ENCODE measurements around the gene RBM6.

The RBM6 gene

GRCh38 chr3:49939858-49940666 lies at the start of gene RBM6:
RBM6 (plus strand) TSS chr3:49940150; CDS start chr3:49962642, 22,492 bp downstream.
- Histone ChIP-seq H3K27me3 (ENCODE audit: insufficient read depth, insufficient read length) (no peaks in the 10 kb centered on the region), H3K4me1 (ENCODE audit: insufficient read depth, insufficient read length) (peaks cover 1% of the 10 kb centered on the region), H3K36me3 (ENCODE audit: insufficient read depth, insufficient read length, low read length) (peaks cover 21% of the 10 kb centered on the region), H3K4me3 (ENCODE audit: insufficient read length, low read depth) (peak within 1 kb of the TSS; percentile 96), H3K9me3 (ENCODE audit: insufficient read depth, low read length) (no peaks in the 10 kb centered on the region), H3K9ac (ENCODE audit: insufficient read length, low read depth) (peak within 1 kb of the TSS; percentile 99)
- TF ChIP-seq ZNF274 (IDR thresholded peaks at IDR 0.05; ENCODE audit: low read depth, low read length), result no peak
- peak; percentile 98 for DNase-seq (ENCODE audit: low read depth, low spot score)

- no peaks in the 10 kb centered on the region for H3K36me3 ChIP-seq (ENCODE audit: insufficient read depth, insufficient read length, low read length)
- H3K9ac ChIP-seq (ENCODE audit: insufficient read length, low read depth), result no peak overlapping the region
- H3K4me1 ChIP-seq (ENCODE audit: insufficient read depth, insufficient read length), result no peaks in the 10 kb centered on the region
- no peak for DNase-seq (ENCODE audit: low read depth, low spot score)
- H3K4me3 ChIP-seq (ENCODE audit: insufficient read length, low read depth), result no peak overlapping the region
- no peaks in the 10 kb centered on the region for H3K9me3 ChIP-seq (ENCODE audit: insufficient read depth, low read length)
- H3K27me3 ChIP-seq (ENCODE audit: insufficient read depth, insufficient read length), result no peaks in the 10 kb centered on the region
- TF ChIP-seq YY1 (IDR thresholded peaks at IDR 0.05; ENCODE audit: insufficient read depth, insufficient read length) (no peak), ZNF274 (IDR thresholded peaks at IDR 0.05; ENCODE audit: low read depth, low read length) (no peak), SUZ12 (IDR thresholded peaks at IDR 0.05; ENCODE audit: extremely low read depth, insufficient read depth, insufficient read length) (no peak)
Measured at GRCh38 chr3:49895791-49896190, 44.2 kb upstream of the RBM6 start.

GRCh38 chr3:49896345-49896744 lies 43.6 kb upstream of the RBM6 start:
- H3K9me3 ChIP-seq (ENCODE audit: insufficient read depth, low read length), result no peaks in the 10 kb centered on the region
- TF ChIP-seq ZNF274 (IDR thresholded peaks at IDR 0.05; ENCODE audit: low read depth, low read length), result no peak
- TF ChIP-seq YY1 (IDR thresholded peaks at IDR 0.05; ENCODE audit: insufficient read depth, insufficient read length), result no peak
- no peak for TF ChIP-seq SUZ12 (IDR thresholded peaks at IDR 0.05; ENCODE audit: extremely low read depth, insufficient read depth, insufficient read length)
- H3K9ac ChIP-seq (ENCODE audit: insufficient read length, low read depth), result no peak overlapping the region
- no peak overlapping the region for H3K4me3 ChIP-seq (ENCODE audit: insufficient read length, low read depth)
- no peaks in the 10 kb centered on the region for H3K4me1 ChIP-seq (ENCODE audit: insufficient read depth, insufficient read length)
- no peaks in the 10 kb centered on the region for H3K36me3 ChIP-seq (ENCODE audit: insufficient read depth, insufficient read length, low read length)
- no peak for DNase-seq (ENCODE audit: low read depth, low spot score)
- no peaks in the 10 kb centered on the region for H3K27me3 ChIP-seq (ENCODE audit: insufficient read depth, insufficient read length)

GRCh38 chr3:49898991-49899390 lies 41.0 kb upstream of the RBM6 start:
- no peak for DNase-seq (ENCODE audit: low read depth, low spot score)
- H3K9ac ChIP-seq (ENCODE audit: insufficient read length, low read depth), result no peak overlapping the region
- TF ChIP-seq ZNF274 (IDR thresholded peaks at IDR 0.05; ENCODE audit: low read depth, low read length) (no peak), YY1 (IDR thresholded peaks at IDR 0.05; ENCODE audit: insufficient read depth, insufficient read length) (no peak), SUZ12 (IDR thresholded peaks at IDR 0.05; ENCODE audit: extremely low read depth, insufficient read depth, insufficient read length) (no peak)

GRCh38 chr3:49899815-49900214 lies 40.1 kb upstream of the RBM6 start:
- no peak for DNase-seq (ENCODE audit: low read depth, low spot score)
- H3K4me3 ChIP-seq (ENCODE audit: insufficient read length, low read depth), result no peak overlapping the region
- H3K9me3 ChIP-seq (ENCODE audit: insufficient read depth, low read length), result no peaks in the 10 kb centered on the region

More at GRCh38 chr3:49898991-49899390, 41.0 kb upstream of the RBM6 start:
- peaks cover 13% of the 10 kb centered on the region for H3K4me1 ChIP-seq (ENCODE audit: insufficient read depth, insufficient read length)
- H3K4me3 ChIP-seq (ENCODE audit: insufficient read length, low read depth), result no peak overlapping the region
- H3K27me3 ChIP-seq (ENCODE audit: insufficient read depth, insufficient read length), result peaks cover 8% of the 10 kb centered on the region
- no peaks in the 10 kb centered on the region for H3K9me3 ChIP-seq (ENCODE audit: insufficient read depth, low read length)
- H3K36me3 ChIP-seq (ENCODE audit: insufficient read depth, insufficient read length, low read length), result no peaks in the 10 kb centered on the region

GRCh38 chr3:49900491-49901153 lies 39.3 kb upstream of the RBM6 start:
- H3K27me3 ChIP-seq (ENCODE audit: insufficient read depth, insufficient read length), result peaks cover 8% of the 10 kb centered on the region
- H3K36me3 ChIP-seq (ENCODE audit: insufficient read depth, insufficient read length, low read length), result no peaks in the 10 kb centered on the region
- no peak overlapping the region for H3K4me3 ChIP-seq (ENCODE audit: insufficient read length, low read depth)
- TF ChIP-seq SUZ12 (IDR thresholded peaks at IDR 0.05; ENCODE audit: extremely low read depth, insufficient read depth, insufficient read length) (no peak), ZNF274 (IDR thresholded peaks at IDR 0.05; ENCODE audit: low read depth, low read length) (no peak), YY1 (IDR thresholded peaks at IDR 0.05; ENCODE audit: insufficient read depth, insufficient read length) (no peak)
- DNase-seq (ENCODE audit: low read depth, low spot score), result no peak
- no peaks in the 10 kb centered on the region for H3K9me3 ChIP-seq (ENCODE audit: insufficient read depth, low read length)
- H3K4me1 ChIP-seq (ENCODE audit: insufficient read depth, insufficient read length), result peaks cover 16% of the 10 kb centered on the region
- H3K9ac ChIP-seq (ENCODE audit: insufficient read length, low read depth), result no peak overlapping the region

More at GRCh38 chr3:49899815-49900214, 40.1 kb upstream of the RBM6 start:
- Histone ChIP-seq H3K9ac (ENCODE audit: insufficient read length, low read depth) (no peak overlapping the region), H3K27me3 (ENCODE audit: insufficient read depth, insufficient read length) (peaks cover 8% of the 10 kb centered on the region), H3K36me3 (ENCODE audit: insufficient read depth, insufficient read length, low read length) (no peaks in the 10 kb centered on the region), H3K4me1 (ENCODE audit: insufficient read depth, insufficient read length) (peaks cover 13% of the 10 kb centered on the region)
- TF ChIP-seq YY1 (IDR thresholded peaks at IDR 0.05; ENCODE audit: insufficient read depth, insufficient read length), result no peak
- no peak for TF ChIP-seq SUZ12 (IDR thresholded peaks at IDR 0.05; ENCODE audit: extremely low read depth, insufficient read depth, insufficient read length)
- no peak for TF ChIP-seq ZNF274 (IDR thresholded peaks at IDR 0.05; ENCODE audit: low read depth, low read length)

All from NT2/D1 (cell line).